Caco-2 (cell line): Measurements from ENCODE around the gene TRANK1. TPM values are rescaled to one million over a fixed set of nuclear protein-coding genes. Genes with fewer than 3 reads are reported as not detected.

Experiments
- BruUV-seq: library from RNA; stranded (reverse); fragments of 400-500 nt; replicated peaks from 2 replicates; lab custom pipeline; 2021; lab: Mats Ljungman, UMichigan
- CTCF ChIA-PET: fragments of 300-600 bp; sonication (Branson Sonifier 250); formaldehyde crosslinking; loops from one replicate; lab custom pipeline; 2022; ENCODE audit warnings: antibody characterized with exemption; lab: Charles Lee
- POLR2A ChIA-PET: fragments of 300-600 bp; sonication (Branson Sonifier 250); formaldehyde crosslinking; loops from one replicate; lab custom pipeline; 2022; ENCODE audit warnings: antibody characterized with exemption; lab: Charles Lee
- DNase-seq, 2 experiments: peaks; one replicate each; pipeline versions ENCODE4 v3.0.0 to v3.0.0-alpha.2; 2020 to 2022
- H3K27me3 ChIP-seq: replicated peaks from 2 replicates; pipeline ENCODE4 v1.6.0; 2011; ENCODE audit warnings: low read length; ENCODE audit not compliant: control insufficient read depth, insufficient read depth
- H3K36me3 ChIP-seq: 2 replicates; pipeline ENCODE4 v1.5.1; 2011; ENCODE audit warnings: low read length; ENCODE audit not compliant: control insufficient read depth, insufficient read depth
- H3K4me1 ChIP-seq: fragments of 250-450 bp; sonication (Bioruptor Pico); 2 replicates; pipeline ENCODE4 v1.5.1; 2020; ENCODE audit warnings: mild to moderate bottlenecking
- H3K4me3 ChIP-seq: 2 replicates; pipeline ENCODE4 v1.5.1; 2011; ENCODE audit warnings: low read depth, mild to moderate bottlenecking, control low read depth, low read length
- H3K9me3 ChIP-seq: fragments of 250-450 bp; sonication (Bioruptor Pico); 2 replicates; pipeline ENCODE4 v1.5.1; 2020; ENCODE audit warnings: mild to moderate bottlenecking, moderate library complexity
- H3K27ac Mint-ChIP-seq: one replicate; pipeline ENCODE4 v1.8.0; 2022; ENCODE audit warnings: mixed read lengths; ENCODE audit not compliant: unreplicated experiment
- H3K27me3 Mint-ChIP-seq: one replicate; pipeline ENCODE4 v1.8.0; 2022; ENCODE audit warnings: mixed read lengths; ENCODE audit not compliant: insufficient read depth, unreplicated experiment
- H3K36me3 Mint-ChIP-seq: one replicate; pipeline ENCODE4 v1.8.0; 2022; ENCODE audit warnings: mild to moderate bottlenecking, mixed read lengths; ENCODE audit not compliant: insufficient read depth, unreplicated experiment
- H3K4me1 Mint-ChIP-seq: one replicate; pipeline ENCODE4 v1.8.0; 2022; ENCODE audit warnings: low read depth, mixed read lengths; ENCODE audit not compliant: unreplicated experiment
- H3K4me3 Mint-ChIP-seq: one replicate; pipeline ENCODE4 v1.8.0; 2022; ENCODE audit warnings: mild to moderate bottlenecking, moderate library complexity, mixed read lengths; ENCODE audit not compliant: unreplicated experiment
- H3K9me3 Mint-ChIP-seq: one replicate; pipeline ENCODE4 v1.8.0; 2022; ENCODE audit warnings: mixed read lengths; ENCODE audit not compliant: unreplicated experiment
- intact Hi-C: fragments of 100-400 bp; cut with micrococcal nuclease; formaldehyde crosslinking; loops from one replicate; pipeline ENCODE4 v1.10.0; 2022; ENCODE audit not compliant: unreplicated experiment
- total RNA-seq: library from RNA; stranded (reverse); gene quantifications from 2 replicates; pipeline ENCODE4 v1.2.3, GENCODE V29; 2022
- TF ChIP-seq, protein P1 (sequence below), 2 experiments: fragments of 200-600 bp in 1 of 2; IDR thresholded peaks; 1 replicate in 1 of 2; 2 replicates in 1 of 2; pipeline versions ENCODE4 v1.5.1 to v1.8.0; 2011 to 2022; ENCODE audit warnings: antibody characterized with exemption in 1 of 2, control low read depth in 1 of 2, inconsistent platforms in 1 of 2, low read depth in 1 of 2, low read length in 1 of 2, mild to moderate bottlenecking in 1 of 2, moderate library complexity in 1 of 2; ENCODE audit not compliant: insufficient read depth in 1 of 2, severe bottlenecking in 1 of 2, unreplicated experiment in 1 of 2

The TRANK1 gene
- total RNA-seq, 1 experiment from 2014 or later, result 4.3 TPM

DNA sequence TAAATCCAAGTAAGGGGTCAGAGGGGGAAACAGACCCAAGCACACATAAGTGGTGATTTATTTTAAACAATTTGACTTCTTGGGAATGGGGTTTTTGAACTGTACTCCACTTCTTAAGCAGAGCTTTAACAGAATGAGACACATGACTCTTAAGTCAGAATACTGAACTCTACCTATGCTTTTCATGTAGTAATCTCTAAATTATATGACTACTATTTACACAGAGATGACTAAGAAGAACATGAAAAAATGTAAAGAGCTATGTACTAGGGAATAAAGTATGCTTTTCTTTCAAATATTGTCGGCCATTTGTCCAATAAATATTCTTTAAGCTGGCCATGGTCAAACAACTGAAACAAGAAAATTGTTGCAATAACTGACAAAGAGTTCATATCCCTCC is 35.2 kb downstream of the TRANK1 start:
- H3K27me3 Mint-ChIP-seq, result no peaks in the 10 kb centered on the region
- Histone ChIP-seq H3K4me1 (0 out of 2 replicates have a peak, but pooled peaks cover 13% of the 10 kb centered on the region), H3K4me3 (no peak overlapping the region), H3K36me3 (no peaks in the 10 kb centered on the region), H3K27me3 (no peaks in the 10 kb centered on the region), H3K9me3 (no peaks in the 10 kb centered on the region)
- no peaks in the 10 kb centered on the region for H3K36me3 Mint-ChIP-seq
- H3K4me1 Mint-ChIP-seq, result peaks cover 38% of the 10 kb centered on the region
- no peak overlapping the region for H3K27ac Mint-ChIP-seq
- intact Hi-C loops, result no loop called here
- no peak for DNase-seq
- no TSS peak for BruUV-seq
- TF ChIP-seq, protein P1, sequence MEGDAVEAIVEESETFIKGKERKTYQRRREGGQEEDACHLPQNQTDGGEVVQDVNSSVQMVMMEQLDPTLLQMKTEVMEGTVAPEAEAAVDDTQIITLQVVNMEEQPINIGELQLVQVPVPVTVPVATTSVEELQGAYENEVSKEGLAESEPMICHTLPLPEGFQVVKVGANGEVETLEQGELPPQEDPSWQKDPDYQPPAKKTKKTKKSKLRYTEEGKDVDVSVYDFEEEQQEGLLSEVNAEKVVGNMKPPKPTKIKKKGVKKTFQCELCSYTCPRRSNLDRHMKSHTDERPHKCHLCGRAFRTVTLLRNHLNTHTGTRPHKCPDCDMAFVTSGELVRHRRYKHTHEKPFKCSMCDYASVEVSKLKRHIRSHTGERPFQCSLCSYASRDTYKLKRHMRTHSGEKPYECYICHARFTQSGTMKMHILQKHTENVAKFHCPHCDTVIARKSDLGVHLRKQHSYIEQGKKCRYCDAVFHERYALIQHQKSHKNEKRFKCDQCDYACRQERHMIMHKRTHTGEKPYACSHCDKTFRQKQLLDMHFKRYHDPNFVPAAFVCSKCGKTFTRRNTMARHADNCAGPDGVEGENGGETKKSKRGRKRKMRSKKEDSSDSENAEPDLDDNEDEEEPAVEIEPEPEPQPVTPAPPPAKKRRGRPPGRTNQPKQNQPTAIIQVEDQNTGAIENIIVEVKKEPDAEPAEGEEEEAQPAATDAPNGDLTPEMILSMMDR (IDR thresholded peaks at IDR 0.05; ENCODE audit: insufficient read depth in 1 of 2, low read depth in 1 of 2, low read length in 1 of 2, severe bottlenecking in 1 of 2, unreplicated experiment in 1 of 2), result no peak
- ChIA-PET CTCF (no interaction called here), POLR2A (no interaction called here)
- H3K9me3 Mint-ChIP-seq, result no peaks in the 10 kb centered on the region
- H3K4me3 Mint-ChIP-seq, result no peak overlapping the region

DNA sequence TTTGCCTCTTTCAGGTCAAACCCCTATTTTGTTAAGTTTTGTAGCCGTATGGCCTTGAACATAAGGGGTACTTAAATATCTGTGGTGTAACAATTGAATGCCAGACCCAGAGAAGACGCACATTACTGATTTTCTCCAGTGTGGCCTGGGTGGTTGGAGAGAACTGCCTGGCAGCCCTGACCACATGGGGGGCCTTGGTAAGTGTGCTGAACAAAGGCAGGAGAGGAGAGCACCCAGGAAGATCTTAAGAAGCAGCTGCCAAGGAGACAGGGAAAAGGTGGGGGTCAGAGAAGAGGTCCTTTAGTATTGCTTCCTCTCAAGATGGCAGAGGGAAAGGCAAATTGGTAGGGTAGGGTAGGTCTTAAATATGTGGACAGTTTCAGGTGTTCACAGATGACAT is 35.7 kb downstream of the TRANK1 start:
- no peak for DNase-seq
- no TSS peak for BruUV-seq
- Mint-ChIP-seq H3K4me1 (peaks cover 38% of the 10 kb centered on the region), H3K9me3 (no peaks in the 10 kb centered on the region), H3K27ac (no peak overlapping the region), H3K4me3 (no peak overlapping the region), H3K27me3 (no peaks in the 10 kb centered on the region), H3K36me3 (no peaks in the 10 kb centered on the region)
- TF ChIP-seq, protein P1 (IDR thresholded peaks at IDR 0.05; ENCODE audit: insufficient read depth in 1 of 2, low read depth in 1 of 2, low read length in 1 of 2, severe bottlenecking in 1 of 2, unreplicated experiment in 1 of 2), result no peak
- Histone ChIP-seq H3K27me3 (no peaks in the 10 kb centered on the region), H3K36me3 (no peaks in the 10 kb centered on the region), H3K4me3 (no peak overlapping the region), H3K9me3 (no peaks in the 10 kb centered on the region), H3K4me1 (0 out of 2 replicates have a peak, but pooled peaks cover 13% of the 10 kb centered on the region)
- POLR2A ChIA-PET, result no interaction called here
- CTCF ChIA-PET, result interaction anchor here (0.6 kb wide), 1 partner anchor 51 kb away, joined by 4 read pairs; no protein-coding TSS in a partner anchor
- intact Hi-C loops, result no loop called here

DNA sequence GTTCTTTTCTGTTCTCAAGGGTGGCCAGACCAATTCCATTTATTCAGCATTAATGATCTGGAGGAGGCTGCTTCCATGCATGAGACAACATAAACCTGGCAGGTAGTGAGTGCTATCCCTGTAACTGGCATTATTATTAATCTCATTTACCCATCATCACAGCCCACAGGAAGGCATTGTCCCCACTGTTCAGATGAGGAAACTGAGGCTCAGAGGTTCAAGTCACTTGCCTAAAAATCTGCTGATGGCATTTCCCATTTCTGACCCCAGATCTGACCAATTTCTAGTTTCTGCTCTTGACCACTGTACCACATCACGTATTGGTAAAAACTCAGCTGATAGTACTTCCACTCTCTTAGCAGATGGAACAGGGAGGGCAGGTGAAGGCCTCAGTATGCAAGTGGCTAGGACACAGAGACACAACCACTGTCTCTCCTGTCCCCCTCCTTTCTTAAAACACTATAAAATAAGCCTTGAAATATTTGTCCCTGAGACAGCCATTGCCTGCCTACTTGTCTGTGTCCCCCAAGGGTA is 36.1 kb downstream of the TRANK1 start:
- H3K4me1 ChIP-seq, result 0 out of 2 replicates have a peak, but pooled peaks cover 13% of the 10 kb centered on the region
- no peaks in the 10 kb centered on the region for H3K9me3 Mint-ChIP-seq
- H3K36me3 ChIP-seq, result no peaks in the 10 kb centered on the region
- ChIA-PET POLR2A (no interaction called here), CTCF (interaction anchor here (0.6 kb wide), 1 partner anchor 51 kb away, joined by 4 read pairs; no protein-coding TSS in a partner anchor)
- H3K4me3 ChIP-seq, result no peak overlapping the region
- TF ChIP-seq, protein P1 (IDR thresholded peaks at IDR 0.05; ENCODE audit: insufficient read depth in 1 of 2, low read depth in 1 of 2, low read length in 1 of 2, severe bottlenecking in 1 of 2, unreplicated experiment in 1 of 2), result no peak
- BruUV-seq, result no TSS peak
- H3K4me3 Mint-ChIP-seq, result no peak overlapping the region
- H3K27ac Mint-ChIP-seq, result no peak overlapping the region
- H3K27me3 ChIP-seq, result no peaks in the 10 kb centered on the region
- peaks cover 38% of the 10 kb centered on the region for H3K4me1 Mint-ChIP-seq
- H3K9me3 ChIP-seq, result no peaks in the 10 kb centered on the region
- intact Hi-C loops, result no loop called here
- no peaks in the 10 kb centered on the region for H3K27me3 Mint-ChIP-seq
- no peak for DNase-seq
- H3K36me3 Mint-ChIP-seq, result no peaks in the 10 kb centered on the region
